GM19467 (cell line): ENCODE measurements around the gene C15orf62.

Experiments used
- ATAC-seq: cut with Tn5 transposase; IDR thresholded peaks from one replicate; pipeline ENCODE4 v1.9.1; 2021; ENCODE audit warnings: mild to moderate bottlenecking, moderate library complexity; ENCODE audit not compliant: unreplicated experiment

C15orf62 gene

DNA sequence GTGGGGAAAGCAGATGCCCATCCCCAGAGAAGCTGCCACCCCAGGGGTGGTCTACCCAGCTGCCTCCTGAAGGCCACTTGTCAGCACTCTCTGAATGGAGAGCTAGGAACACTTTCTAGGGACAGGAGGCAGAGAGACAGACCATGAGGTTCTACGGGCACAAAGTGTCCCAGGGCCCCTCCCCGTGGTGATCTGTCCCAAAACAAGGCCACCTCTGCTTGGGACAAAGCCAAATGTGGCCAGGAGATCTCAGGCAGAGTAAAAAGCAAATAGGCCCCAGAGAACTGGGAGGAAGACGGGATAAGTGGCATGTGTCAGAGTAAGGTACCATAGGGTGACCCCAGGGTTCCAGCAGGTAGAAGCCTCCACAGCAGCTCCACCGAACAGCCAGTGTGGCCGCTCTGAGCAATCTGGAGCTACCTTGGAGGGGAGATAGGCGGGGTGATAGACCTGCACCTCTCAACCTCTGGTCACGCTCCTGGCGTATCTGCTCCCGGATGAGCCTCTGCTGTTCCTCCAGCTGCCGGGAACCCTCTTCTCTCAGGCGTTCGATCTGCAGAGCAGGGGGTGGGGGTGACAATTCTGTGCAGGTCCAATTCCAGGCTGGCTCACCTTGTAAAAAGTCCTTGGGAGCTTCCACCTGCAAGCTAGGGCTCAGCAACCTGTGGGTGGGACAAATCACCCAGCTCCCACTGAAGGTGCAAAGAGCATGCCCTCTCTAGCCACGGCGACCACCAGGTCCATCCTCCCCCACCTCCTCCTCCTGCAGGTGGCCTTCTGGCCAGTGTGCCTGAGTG lies 6.2 kb downstream of the C15orf62 start:
- ATAC-seq: no peak

DNA sequence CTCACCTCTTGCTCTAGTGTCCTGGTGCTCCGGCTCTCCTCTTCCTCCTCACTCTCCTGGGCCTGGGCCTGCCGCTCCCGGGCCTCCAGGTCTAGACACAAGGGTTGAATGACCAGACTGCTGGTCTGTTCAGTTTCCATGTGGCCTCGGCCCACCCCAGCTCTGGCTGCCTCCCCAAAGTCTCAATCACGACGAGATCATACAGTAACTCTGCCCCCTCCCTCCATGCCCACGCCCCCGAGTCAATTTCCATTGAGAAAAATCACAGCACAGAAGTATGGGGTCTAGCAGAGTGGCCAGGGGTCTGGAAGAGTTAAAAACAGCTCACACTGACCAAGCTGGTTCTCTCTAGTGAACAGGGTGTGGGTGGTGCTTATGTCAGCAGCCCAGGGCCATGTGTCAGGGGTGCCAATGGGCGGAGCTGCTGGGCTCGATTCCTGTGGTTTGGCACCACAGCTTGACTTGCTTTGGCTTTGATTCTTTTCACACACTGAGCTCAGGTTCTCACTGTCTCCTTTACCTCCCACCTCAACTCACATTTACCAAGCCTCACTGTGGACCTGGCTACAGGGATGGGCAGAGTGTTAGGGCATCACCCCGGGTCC lies 6.9 kb downstream of the C15orf62 start:
- no peak for ATAC-seq

DNA sequence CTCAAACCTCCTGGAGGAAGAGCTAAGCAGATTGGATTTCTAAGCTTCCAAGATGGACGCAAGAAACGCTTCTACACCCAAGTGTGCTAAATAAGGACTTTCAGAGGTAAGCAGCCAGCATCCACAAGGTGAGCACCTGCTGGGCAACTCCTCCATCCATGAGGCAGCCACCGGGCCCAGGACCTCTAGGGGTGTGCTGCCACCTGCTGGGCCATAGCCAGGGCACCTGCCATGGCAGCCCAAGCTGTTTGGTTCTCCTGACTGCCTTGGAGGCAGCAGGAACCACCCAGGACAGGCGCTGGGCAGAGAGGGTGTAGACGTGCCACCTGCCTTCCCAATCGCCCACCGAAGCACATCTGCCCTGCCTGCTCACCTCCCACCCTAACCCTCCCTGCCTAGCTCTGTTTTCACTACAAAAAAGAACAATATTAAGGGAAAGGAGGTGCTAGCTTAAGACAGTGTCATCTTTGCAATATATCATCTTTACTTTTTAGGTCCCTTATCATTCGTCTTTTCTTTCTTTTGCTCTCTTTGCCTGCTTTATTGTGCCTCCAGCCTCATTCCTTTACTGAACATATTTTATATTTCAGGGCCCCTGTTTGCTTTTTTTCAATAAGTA lies 12.9 kb downstream of the C15orf62 start:
- peak; percentile 81 for ATAC-seq

DNA sequence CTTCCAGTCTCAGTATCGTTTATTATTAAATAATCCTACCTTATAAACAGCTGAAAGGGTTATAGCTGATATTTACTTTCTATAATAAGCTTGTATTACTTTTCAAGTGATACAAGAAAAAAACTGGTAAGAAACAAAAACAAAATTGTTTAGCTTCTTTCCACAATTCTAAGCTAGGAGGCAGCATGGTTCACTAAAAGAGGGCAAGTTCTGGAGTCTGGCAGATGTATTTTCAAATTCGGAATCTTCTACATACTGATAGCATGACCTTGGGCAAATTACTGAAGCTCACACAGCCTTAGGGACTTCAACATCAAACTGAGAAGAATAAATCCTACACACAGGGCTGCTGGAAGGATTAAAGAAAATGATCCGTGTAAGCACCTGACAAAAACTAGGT lies 15.4 kb downstream of the C15orf62 start:
- ATAC-seq: no peak

DNA sequence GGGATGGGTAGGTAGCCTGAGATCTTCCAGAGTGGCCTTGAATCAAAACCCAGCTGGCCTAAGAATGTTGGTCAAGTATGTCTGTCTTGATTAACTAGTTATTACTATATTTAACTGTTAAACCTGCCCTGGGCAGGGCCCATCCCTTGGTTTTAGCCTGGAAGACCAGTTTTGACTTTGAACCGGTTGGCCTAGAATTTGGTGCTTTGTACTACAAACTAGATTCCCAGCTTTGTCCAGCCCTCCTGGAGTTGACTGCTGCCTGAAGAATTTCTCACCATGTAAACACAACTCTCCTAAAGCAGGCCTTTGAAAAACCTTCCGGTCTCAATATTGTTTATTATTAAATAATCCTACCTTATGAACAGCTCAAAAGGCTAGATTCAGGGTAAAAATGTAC lies 16.0 kb downstream of the C15orf62 start:
- ATAC-seq: no peak

DNA sequence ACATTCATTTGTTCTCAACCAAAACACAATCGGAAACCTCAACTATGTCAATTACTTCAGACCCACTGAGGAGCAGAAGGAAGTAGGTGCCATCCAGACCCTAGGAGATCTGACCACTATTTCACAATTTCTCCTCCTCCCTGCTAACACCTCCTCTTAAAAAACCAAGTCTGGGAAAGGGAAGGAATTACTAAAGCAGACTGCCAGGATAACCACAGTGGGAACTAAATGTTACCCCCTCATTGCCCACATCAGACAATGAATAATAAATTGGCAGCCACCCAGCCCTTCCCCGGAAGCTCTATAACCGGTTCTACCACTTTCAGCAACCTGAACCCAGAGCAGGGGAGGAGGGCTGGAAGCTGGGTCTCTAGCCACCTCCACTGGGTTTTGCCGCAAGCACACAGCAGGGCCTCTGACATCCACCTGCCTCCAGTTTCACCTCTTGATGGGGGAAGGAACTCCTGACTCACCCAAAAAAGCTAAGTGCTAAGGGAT lies 17.6 kb downstream of the C15orf62 start:
- ATAC-seq: no peak

DNA sequence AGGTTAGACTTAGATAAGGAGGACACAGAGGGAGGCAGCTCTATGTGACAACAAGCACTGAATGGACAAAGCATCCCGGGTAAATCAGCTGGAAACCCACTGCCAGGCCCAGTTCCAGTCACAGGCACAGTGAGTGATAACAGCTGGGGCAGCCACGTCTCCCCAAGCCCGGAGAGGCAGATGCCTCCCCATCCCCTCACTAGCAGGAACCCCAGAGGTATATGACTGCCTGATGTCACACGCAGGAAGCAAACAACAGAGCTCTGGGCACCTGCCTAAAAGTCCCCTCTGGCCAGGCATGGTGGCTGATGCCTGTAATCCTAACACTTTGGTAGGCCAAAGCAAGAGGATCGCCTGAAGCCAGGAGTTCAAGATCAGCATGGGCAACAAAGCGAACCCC lies 18.2 kb downstream of the C15orf62 start:
- no peak for ATAC-seq

DNA sequence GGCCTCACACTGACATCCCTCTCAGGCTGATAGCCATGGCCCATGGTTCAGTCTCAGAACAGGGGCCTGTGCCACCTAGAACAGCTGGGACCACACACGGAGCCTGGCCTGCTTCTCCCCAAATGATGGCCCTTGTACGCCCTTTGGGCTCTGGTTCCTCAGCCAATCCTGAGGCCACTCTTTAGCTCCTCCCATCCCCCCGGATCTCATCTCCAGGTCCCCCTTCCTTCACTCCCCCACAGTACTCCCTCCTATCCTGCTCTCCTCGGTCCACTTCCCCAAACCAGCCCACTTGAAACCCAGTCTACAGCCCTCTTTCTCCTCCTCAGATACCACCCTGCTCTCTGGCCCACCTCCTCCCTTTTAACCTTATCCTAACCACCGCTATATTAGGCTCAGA lies 19.3 kb downstream of the C15orf62 start:
- ATAC-seq: no peak

DNA sequence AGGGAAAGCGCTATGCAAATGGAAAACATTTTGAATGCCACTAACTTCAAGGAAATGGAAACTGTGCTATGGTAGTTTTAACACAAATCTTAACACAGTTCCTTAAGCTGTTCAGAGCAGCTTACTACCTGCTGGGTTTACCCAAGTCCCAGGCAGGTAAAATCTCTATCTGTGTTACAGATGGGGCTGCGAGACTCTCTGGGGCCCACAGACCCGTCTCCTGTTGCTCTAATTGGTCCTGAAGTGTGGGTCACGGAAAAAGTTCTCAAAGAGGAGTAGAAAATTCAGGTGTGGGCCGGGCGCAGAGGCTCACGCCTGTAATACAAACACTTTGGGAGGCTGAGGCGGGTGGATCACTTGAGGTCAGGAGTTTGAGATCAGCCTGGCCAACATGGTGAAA lies 20.2 kb downstream of the C15orf62 start:
- ATAC-seq: no peak

DNA sequence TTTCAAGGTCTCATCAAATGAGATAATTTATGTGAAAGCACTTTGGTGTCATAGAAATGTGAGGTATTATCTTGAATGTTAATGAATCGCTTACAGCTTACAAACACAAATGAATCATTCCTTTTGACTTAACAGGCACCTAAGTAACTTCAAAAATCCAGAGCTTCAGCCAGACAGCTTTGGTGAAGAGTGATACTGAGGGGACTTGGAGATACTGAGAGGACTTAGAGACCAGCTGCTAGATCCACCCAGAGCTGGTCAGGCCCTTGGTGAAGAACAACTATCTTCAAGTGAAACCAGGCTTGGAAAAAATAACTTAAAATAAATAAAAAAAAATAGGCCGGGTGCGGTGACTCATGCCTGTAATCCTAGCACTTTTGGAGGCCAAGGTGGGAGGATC lies 20.9 kb downstream of the C15orf62 start:
- ATAC-seq: no peak

DNA sequence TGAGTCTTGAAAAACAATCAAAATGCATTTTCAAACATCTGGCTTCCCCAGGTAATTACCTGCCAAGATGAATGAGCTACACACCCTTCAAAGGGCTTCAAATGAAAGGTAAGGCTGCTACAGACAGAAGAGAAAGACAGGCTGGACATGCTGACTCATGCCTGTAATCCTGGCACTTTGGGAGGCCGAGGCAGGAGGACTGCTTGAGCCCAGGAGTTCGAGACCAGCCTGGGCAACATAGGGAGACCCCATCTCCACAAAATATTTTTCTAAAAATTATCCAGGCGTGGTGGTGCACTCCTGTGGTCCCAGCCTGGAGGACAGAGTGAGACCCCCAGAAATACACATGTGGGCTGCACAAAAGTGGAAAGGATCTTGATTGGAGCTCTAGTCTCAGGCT lies 22.6 kb downstream of the C15orf62 start:
- no peak for ATAC-seq

DNA sequence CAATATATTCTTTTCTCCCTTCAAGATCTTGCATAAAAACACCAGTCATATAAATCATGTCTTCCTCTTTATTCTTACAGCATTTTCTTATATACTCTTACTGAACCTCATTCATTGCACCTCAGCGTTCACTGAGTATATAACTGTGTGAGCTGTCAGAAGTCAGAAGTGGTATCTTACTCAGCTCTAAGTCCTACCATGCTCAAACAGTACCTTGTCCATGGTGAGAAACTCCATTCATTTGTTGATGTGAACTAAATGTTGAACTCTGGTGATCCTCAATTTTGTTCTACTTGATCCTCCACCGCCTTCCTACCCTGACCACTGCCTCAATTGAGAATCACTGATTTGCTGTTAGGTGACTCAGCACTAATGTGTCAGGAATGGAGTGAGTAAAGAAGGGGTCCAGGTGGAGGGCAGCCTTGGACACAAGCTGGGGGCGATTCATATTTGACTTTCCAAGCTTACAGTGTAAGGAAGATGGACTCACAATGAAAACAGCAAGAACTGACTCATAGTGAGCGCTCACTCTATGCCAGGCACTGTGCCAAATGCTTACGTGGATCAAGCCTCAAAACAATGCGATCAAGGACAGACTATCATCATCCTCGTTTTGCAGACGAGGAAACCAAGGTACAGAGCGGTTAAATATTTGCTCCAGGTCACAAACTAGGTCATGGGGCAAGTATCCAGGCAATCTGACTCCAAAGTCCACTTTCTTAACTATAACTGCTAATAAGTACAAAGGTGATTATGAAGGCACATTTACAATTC lies 23.6 kb downstream of the C15orf62 start:
- ATAC-seq: no peak

DNA sequence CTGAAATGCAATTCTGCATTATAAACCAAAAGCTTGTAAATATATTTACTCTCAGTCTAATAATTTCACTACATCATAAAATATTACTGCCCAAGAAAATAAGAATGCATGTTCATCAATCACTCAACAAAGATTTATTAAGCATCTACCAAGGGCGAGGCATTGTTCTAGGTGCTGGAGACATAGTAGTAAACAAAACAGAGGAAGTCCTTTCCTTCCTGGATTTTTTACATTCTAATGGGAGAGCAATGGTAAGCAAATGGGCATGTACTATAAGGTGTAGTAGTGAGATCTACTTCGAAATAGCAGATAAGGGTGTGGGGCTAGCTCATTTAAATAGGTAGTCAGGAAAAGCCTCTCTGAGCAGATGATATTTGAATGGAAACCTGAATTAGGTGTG lies 26.3 kb downstream of the C15orf62 start:
- no peak for ATAC-seq

DNA sequence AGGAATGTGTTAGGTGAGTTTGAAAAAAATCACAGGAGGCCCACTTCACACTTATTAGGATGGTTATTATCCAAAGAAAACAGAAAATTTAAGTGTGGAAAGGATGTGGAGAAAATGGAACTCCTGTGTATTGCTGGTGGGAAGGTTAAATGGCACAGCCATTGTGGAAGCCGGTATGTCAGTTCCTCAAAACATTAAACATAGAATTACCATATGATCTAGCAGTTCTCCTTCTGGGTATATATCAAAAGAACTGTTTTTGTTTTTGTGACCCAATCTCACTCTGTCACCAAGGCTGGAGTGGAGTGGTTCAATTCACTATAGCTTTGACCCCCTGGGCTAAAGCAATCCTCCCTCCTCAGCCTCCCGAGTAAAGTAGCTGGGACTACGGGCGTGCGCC lies 26.7 kb downstream of the C15orf62 start:
- no peak for ATAC-seq

DNA sequence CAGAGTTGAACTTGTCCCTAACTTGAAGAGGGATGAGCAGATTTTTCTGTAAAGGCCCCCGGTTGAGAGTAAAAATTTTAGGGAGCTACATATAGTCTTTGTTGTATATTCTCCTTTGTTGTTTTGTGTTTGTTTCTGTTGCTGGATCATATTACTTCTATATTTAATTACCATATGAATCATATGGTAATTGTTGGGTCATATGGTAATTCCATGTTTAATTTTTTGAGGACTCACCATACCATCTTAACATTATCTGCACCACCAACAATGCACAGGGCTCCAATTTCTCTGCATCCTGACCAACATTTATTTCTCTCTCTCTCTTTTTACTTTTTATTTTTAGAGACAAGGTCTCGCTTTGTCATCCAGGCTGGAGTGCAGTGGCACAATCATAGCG lies 29.7 kb downstream of the C15orf62 start:
- no peak for ATAC-seq

DNA sequence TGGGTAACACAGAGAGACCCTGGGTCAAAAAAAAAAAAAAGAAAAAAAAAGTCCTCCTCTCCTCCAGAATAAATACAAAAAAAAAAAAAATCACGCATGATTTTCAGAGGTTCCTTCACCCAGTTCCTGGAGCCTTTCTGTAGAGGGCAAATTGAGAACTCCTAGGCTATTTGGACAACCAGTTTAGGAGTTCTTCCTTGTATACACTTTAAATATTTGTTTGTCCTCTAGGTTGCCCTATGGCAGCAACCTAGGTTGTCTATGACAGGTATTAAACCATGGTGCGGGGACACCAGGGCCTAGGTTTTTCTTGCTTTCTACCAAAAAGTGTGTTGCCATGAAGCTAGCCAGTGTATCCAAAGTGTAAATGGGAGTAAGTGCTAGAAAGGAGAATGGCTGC lies 33.3 kb downstream of the C15orf62 start:
- no peak for ATAC-seq

DNA sequence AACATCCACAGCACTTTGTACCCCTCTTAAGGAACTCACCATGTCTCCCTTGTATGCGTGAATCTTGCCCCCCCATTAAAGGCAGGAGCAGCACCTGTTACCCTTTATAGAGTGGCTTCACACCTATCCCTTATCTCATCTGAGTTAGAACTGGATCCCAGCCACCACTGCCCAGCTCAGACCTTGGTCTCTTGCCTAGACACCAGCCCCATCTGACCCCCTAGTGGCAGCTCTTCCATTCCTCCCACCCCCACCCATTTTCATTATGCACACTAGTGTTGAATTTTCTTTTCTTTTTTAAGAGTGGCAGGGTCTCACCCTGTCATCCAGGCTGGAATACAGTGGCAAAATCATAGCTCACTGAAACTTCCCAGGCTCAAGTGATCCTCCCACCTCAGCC lies 33.9 kb downstream of the C15orf62 start:
- ATAC-seq: no peak

DNA sequence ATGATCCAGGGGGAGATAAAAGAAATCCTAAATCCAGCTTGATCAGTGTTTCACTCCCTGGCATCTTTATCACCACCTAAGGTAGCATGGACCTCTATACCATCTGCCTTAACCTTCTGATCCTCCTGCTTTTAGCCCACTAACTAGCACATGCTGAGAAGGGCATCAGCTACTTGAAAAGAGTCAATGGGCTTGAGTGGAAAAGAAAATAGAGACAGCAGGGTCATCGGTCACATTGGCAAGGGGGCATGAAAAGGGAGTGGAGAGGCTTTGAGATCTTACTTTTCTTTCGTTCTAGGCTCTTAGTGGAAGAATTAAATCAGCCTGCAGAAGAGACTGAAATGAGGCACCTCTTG lies 36.9 kb downstream of the C15orf62 start:
- peak; percentile 1 for ATAC-seq

DNA sequence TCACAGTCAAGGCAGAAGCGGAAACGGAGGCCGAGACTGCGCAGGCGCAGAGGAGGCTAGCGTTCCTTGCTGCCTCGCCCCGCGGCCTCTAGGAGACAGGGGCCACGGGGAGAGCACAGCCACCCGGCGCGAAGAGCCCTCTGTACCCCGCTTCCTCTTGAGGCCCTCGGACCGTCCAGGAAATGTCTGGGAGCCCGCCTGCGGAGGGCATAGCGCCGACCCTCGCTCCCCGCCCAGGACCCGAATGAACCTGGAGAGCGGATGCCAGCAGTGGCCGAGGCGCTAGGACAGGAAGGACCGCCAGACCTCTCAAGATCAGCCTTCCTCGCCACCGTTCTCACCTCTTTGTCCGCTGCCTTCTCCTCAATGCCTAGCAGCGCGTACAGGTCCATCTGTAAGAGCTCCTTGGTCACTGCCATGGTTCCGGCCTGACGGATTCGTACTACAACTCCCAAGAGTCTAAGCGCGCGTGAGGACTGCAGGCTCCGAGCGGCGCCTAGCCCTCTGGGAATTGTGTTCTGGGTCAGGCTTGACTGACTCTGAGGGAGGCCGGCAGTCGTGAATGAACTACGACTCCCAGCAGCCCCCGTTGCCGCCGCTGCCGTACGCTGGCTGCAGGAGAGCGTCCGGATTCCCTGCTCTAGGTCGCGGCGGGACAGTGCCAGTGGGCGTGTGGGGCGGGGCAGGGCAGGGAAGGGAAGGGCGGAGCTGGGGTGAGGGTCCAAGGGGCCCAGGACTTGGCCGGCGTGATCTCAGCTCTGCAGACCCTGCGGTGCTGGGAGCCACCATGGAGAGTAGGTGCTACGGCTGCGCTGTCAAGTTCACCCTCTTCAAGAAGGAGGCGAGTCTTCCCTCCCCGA lies 37.5 kb downstream of the C15orf62 start, which contains the start of the genes DNAJC17 and ZFYVE19:
Gene DNAJC17, minus strand, starts transcription at position 446 of the 860 bp plus-strand sequence. Its CDS starts 27 bp downstream, at position 419.
Gene ZFYVE19, plus strand, starts transcription at position 62 of the 860 bp plus-strand sequence. Its CDS starts 501 bp downstream, at position 563.
- ATAC-seq: peak; percentile 82

DNA sequence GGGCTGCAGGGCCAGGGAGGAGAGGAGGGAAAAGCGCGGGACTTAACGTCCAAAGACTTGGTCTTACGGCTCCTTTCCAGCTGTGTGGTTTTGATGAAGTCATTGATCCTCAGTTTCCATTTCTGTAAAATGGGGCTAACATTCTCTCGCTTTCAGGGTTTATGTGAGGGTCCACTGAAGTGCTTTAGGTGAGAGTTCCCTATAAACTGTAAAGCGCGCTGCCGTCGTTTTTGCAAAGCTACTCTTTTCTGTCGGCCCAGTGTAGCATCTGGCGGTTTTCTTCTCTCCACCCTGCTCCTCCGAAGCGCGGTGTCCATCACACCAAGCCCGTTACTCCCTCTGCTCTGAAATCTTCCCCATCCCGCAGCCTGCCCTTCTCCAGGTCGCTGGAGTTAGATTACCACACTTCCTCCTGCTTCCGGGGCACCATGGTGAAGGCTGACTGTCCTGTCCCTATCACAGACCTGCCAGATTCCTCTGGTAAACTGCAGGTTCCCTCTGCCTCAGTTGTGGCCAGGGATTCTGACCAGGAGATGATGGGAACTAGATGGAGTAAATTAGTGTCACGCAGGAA lies 38.2 kb downstream of the C15orf62 start:
- ATAC-seq: no peak
